Neuronal stem cell (in vitro differentiated cells): ENCODE results near the gene GON4L.

Experiments used
- DNase-seq: peaks from one replicate; pipeline ENCODE4 v3.0.0-alpha.2; 2013; ENCODE audit warnings: low spot score
- H2AFZ ChIP-seq: one replicate; pipeline ENCODE4 v1.6.1; 2013; ENCODE audit warnings: mild to moderate bottlenecking, low read length, inconsistent platforms
- H2AK5ac ChIP-seq: 2 replicates; pipeline ENCODE4 v1.6.1; 2013; ENCODE audit warnings: low read depth, mild to moderate bottlenecking, inconsistent platforms, low read length, moderate library complexity, mixed read lengths
- H2BK120ac ChIP-seq: 2 replicates; pipeline ENCODE4 v1.6.1; 2013; ENCODE audit warnings: low read depth, mild to moderate bottlenecking, inconsistent platforms, low read length, moderate library complexity, mixed read lengths
- H2BK12ac ChIP-seq: one replicate; pipeline ENCODE4 v1.6.1; 2013; ENCODE audit warnings: low read length, inconsistent platforms
- H2BK15ac ChIP-seq: 2 replicates; pipeline ENCODE4 v1.6.1; 2013; ENCODE audit warnings: mild to moderate bottlenecking, low read length, inconsistent platforms, mixed read lengths
- H2BK5ac ChIP-seq: one replicate; pipeline ENCODE4 v1.6.1; 2013; ENCODE audit warnings: inconsistent platforms, mild to moderate bottlenecking, low read length, moderate library complexity
- H3K14ac ChIP-seq: one replicate; pipeline ENCODE4 v1.6.1; 2013; ENCODE audit warnings: low read length, inconsistent platforms
- H3K18ac ChIP-seq: 2 replicates; pipeline ENCODE4 v1.6.1; 2013; ENCODE audit warnings: low read length, inconsistent platforms
- H3K23ac ChIP-seq: 2 replicates; pipeline ENCODE4 v1.6.1; 2013; ENCODE audit warnings: low read depth, mild to moderate bottlenecking, mixed read lengths, low read length, inconsistent platforms; ENCODE audit not compliant: poor library complexity
- H3K27ac ChIP-seq: replicated peaks from 3 replicates; pipeline ENCODE4 v1.5.1; 2013; ENCODE audit warnings: low read length, inconsistent platforms
- H3K27me3 ChIP-seq, 3 experiments: 2 replicates each; pipeline ENCODE4 v1.6.1; 2013; ENCODE audit warnings: low read length in 3 of 3, mild to moderate bottlenecking in 2 of 3, inconsistent platforms in 1 of 3, low read depth in 1 of 3, mixed read lengths in 1 of 3, moderate library complexity in 1 of 3; ENCODE audit not compliant: control insufficient read depth in 3 of 3, insufficient read depth in 3 of 3
- H3K36me3 ChIP-seq, 2 donors: replicated peaks in 1 of 2; 2 replicates each; pipeline ENCODE4 v1.6.1; 2013; ENCODE audit warnings: low read length in 2 of 2; ENCODE audit not compliant: control insufficient read depth in 2 of 2, insufficient read depth in 2 of 2
- H3K4ac ChIP-seq: 2 replicates; pipeline ENCODE4 v1.6.1; 2013; ENCODE audit warnings: inconsistent platforms, mild to moderate bottlenecking, low read length, moderate library complexity
- H3K4me1 ChIP-seq, 2 donors: 1 replicate in 1 of 2; 2 replicates in 1 of 2; pipeline ENCODE4 v1.6.1; 2013; ENCODE audit warnings: low read length in 2 of 2, low read depth in 1 of 2; ENCODE audit not compliant: control insufficient read depth in 2 of 2, insufficient read depth in 1 of 2
- H3K4me2 ChIP-seq: one replicate; pipeline ENCODE4 v1.6.1; 2013; ENCODE audit warnings: mild to moderate bottlenecking, low read length, inconsistent platforms; ENCODE audit not compliant: insufficient read depth, poor library complexity, severe bottlenecking
- H3K4me3 ChIP-seq, 2 donors: 2 replicates each; pipeline ENCODE4 v1.5.1; 2013; ENCODE audit warnings: low read length in 2 of 2, mild to moderate bottlenecking in 2 of 2, inconsistent platforms in 1 of 2, moderate library complexity in 1 of 2
- H3K79me1 ChIP-seq: one replicate; pipeline ENCODE4 v1.6.1; 2013; ENCODE audit warnings: low read depth, mild to moderate bottlenecking, inconsistent platforms, low read length, moderate library complexity
- H3K9ac ChIP-seq: one replicate; pipeline ENCODE4 v1.6.1; 2013; ENCODE audit warnings: mild to moderate bottlenecking, low read depth, low read length, inconsistent platforms; ENCODE audit not compliant: poor library complexity
- H3K9me3 ChIP-seq, 2 donors: replicated peaks in 1 of 2; 2 replicates each; pipeline versions ENCODE3 to v1.6.1; 2013; ENCODE audit warnings: low read length in 2 of 2, mild to moderate bottlenecking in 2 of 2, inconsistent platforms in 1 of 2, low read depth in 1 of 2, mixed read lengths in 1 of 2, moderate library complexity in 1 of 2; ENCODE audit not compliant: control insufficient read depth in 2 of 2, insufficient read depth in 1 of 2
- H4K8ac ChIP-seq: one replicate; pipeline ENCODE4 v1.6.1; 2013; ENCODE audit warnings: low read depth, mild to moderate bottlenecking, inconsistent platforms, low read length, moderate library complexity
- H4K91ac ChIP-seq: one replicate; pipeline ENCODE4 v1.6.1; 2013; ENCODE audit warnings: low read length, low read depth, mild to moderate bottlenecking, inconsistent platforms; ENCODE audit not compliant: poor library complexity
- WGBS, 2 donors: extraction: QIAGEN DNeasy Blood & Tissue Kit; methylation state at CpG; one replicate each; pipeline ENCODE4 v1.1.7; 2013; ENCODE audit warnings: missing lambda C conversion rate in 2 of 2, mixed read lengths in 1 of 2; ENCODE audit not compliant: insufficient read length in 2 of 2, insufficient replicate concordance in 1 of 2; ENCODE audit errors: extremely low coverage in 2 of 2; 5-methylcytosine and 5-hydroxymethylcytosine counted together

The GON4L gene

DNA sequence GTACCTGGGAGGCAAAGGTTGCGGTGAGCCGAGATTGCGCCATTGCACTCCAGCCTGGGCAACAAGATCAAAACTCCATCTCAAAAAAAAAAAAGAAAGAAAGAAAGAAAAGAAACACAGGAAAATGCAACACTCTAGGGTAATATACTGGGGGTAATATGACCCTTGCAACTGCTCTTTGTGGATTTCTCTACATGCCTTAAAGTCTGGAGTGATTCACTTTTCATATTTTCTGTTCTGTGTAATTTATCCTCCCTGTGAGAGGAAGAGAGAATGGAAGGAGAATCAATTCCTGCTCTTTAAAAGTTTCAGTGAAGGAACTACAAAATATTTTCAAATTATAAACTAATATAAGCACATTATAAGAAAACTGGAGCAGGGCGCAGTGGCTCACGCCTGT, 31.5 kb upstream of the GON4L start:
- H4K8ac ChIP-seq, result no peak overlapping the region
- WGBS, 2 donors, result no CpG with 5 or more reads among the region's 5 CpGs
- DNase-seq, result no peak

DNA sequence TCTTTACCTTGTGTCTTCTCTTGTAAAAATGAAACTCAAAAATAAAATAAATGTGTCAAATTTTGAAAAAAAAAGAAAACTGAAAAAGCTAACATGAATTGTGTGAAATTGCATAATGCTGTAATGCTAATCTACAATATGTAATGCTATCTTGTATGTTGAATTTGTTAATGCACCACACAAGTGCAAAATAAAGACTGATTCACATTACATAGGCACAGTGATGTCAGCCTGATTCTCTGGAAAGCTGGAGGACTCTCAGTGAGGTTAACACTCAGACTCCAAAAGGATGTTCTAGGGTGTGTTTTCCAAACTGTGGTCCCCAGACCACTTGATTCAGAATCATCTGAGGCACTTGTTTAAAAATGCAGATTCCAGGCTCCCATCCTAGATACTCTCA, 28.0 kb upstream of the GON4L start:
- H3K27ac ChIP-seq, result no peak overlapping the region
- H4K8ac ChIP-seq, result no peak overlapping the region
- H3K4me1 ChIP-seq, result peaks cover 2 to 5% of the 10 kb centered on the region in 2 donors
- no peak overlapping the region for H2BK12ac ChIP-seq
- no peak overlapping the region for H2BK5ac ChIP-seq
- H3K14ac ChIP-seq, result no peak overlapping the region
- H3K18ac ChIP-seq, result no peak overlapping the region
- no peak overlapping the region for H2AFZ ChIP-seq
- H2AK5ac ChIP-seq, result no peak overlapping the region
- H3K9ac ChIP-seq, result no peak overlapping the region
- no peak for DNase-seq
- no peaks in the 10 kb centered on the region for H3K9me3 ChIP-seq
- no peak overlapping the region for H3K4ac ChIP-seq
- no peak overlapping the region for H3K4me2 ChIP-seq
- H2BK120ac ChIP-seq, result no peak overlapping the region
- H3K27me3 ChIP-seq, result no peaks in the 10 kb centered on the region
- no peak overlapping the region for H3K4me3 ChIP-seq
- no peak overlapping the region for H4K91ac ChIP-seq
- no peak overlapping the region for H3K23ac ChIP-seq
- peaks cover 10 to 64% of the 10 kb centered on the region in 2 donors for H3K36me3 ChIP-seq
- no peak overlapping the region for H2BK15ac ChIP-seq
- H3K79me1 ChIP-seq, result no peaks in the 10 kb centered on the region

More for the DNA sequence above, 31.5 kb upstream of the GON4L start:
- no peak overlapping the region for H4K91ac ChIP-seq
- H3K9me3 ChIP-seq, result no peaks in the 10 kb centered on the region
- H3K4me1 ChIP-seq, result peaks cover 2 to 12% of the 10 kb centered on the region in 2 donors
- no peak overlapping the region for H3K14ac ChIP-seq
- no peak overlapping the region for H2BK5ac ChIP-seq
- H3K9ac ChIP-seq, result no peak overlapping the region
- no peak overlapping the region for H2AK5ac ChIP-seq
- H3K4ac ChIP-seq, result no peak overlapping the region
- no peak overlapping the region for H2AFZ ChIP-seq
- no peak overlapping the region for H2BK12ac ChIP-seq
- H3K27ac ChIP-seq, result no peak overlapping the region
- H2BK120ac ChIP-seq, result no peak overlapping the region
- no peak overlapping the region for H3K4me3 ChIP-seq
- H3K79me1 ChIP-seq, result no peaks in the 10 kb centered on the region
- no peak overlapping the region for H3K23ac ChIP-seq
- no peak overlapping the region for H3K4me2 ChIP-seq
- H3K18ac ChIP-seq, result no peak overlapping the region
- peaks cover 2 to 32% of the 10 kb centered on the region in 2 donors for H3K36me3 ChIP-seq
- no peaks in the 10 kb centered on the region for H3K27me3 ChIP-seq
- no peak overlapping the region for H2BK15ac ChIP-seq

DNA sequence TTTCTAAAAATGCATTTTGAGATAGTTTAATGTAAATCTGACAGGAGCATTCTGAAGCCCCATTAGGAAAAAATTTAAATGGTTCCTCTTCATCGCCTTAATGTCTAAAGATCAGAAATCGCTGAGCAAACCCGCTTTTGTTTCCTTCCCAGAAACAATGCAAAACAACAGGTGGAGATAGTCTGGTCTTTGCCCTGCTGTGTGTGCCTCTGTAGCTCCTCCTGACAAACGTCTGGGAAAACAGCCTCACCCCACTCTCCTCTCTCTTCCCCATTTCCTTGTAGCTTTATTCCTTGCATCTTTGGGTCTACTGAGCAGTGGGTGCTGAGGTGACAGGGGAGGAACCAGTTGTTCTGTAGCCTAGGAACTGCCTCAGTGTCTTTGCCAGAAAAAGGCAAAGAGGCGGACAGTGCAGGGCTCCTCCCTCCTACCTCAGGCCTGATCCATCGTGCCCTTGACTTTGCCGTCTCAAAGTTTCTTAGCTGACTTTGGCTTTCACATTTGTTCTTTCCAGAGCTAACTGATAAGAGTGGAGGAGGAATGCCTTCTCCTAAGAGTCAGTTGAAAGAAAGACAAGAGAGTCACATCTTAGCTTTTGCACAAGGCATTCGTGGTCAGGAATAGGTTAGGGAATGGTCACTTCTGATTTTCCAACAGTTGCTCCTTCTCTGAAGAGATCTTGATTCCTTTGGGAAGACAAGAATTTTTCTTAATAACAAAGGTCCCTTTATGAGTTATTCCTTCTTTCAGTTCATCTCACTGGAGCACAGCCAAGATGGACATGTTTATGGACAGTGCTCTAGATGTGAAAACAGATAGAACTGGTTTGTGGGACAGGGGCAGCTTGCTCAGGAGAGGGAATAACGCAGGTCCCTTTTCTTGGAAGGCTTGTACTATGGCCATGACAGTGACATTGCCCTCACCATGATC, 27.3 kb upstream of the GON4L start:
- Histone ChIP-seq H3K4ac (no peak overlapping the region), H2AK5ac (no peak overlapping the region), H3K4me1 (peaks cover 2 to 5% of the 10 kb centered on the region in 2 donors), H3K23ac (no peak overlapping the region), H3K9ac (no peak overlapping the region), H3K27ac (no peak overlapping the region), H4K8ac (no peak overlapping the region), H2BK15ac (no peak overlapping the region), H3K9me3 (no peaks in the 10 kb centered on the region), H2BK12ac (no peak overlapping the region), H3K36me3 (peaks cover 10 to 68% of the 10 kb centered on the region in 2 donors), H4K91ac (peak overlapping the region; percentile 46), H2AFZ (no peak overlapping the region), H2BK120ac (no peak overlapping the region), H3K18ac (no peak overlapping the region), H3K79me1 (no peaks in the 10 kb centered on the region), H3K27me3 (no peaks in the 10 kb centered on the region), H2BK5ac (no peak overlapping the region), H3K4me2 (no peak overlapping the region), H3K4me3 (no peak overlapping the region), H3K14ac (no peak overlapping the region)
- DNase-seq, result no peak
- WGBS, 2 donors, result no CpG with 5 or more reads among the region's 9 CpGs

DNA sequence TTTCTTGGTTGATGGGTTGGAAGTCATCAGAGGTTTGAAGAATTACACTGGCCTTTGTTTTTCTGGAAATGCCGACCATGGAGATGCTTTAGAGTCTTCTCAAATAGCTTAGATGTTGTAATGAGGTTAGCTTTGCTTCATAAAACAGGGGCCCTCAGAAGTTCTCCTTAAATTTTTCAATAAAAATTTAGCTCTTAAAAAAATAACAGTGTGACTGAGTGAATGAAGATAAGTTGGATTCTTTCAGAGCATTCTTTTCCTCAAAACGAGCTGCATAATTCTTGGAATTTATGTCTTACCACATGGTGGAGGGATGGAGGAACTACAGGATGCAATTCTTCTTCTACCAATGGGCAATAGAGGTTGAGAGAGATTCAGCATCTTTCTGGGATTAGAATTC, 25.8 kb upstream of the GON4L start:
- Histone ChIP-seq H4K8ac (no peak overlapping the region), H2BK5ac (no peak overlapping the region), H3K9ac (no peak overlapping the region), H3K79me1 (no peaks in the 10 kb centered on the region), H2BK15ac (no peak overlapping the region), H3K23ac (no peak overlapping the region), H3K9me3 (no peaks in the 10 kb centered on the region), H2BK12ac (no peak overlapping the region), H4K91ac (no peak overlapping the region), H3K4ac (no peak overlapping the region), H3K18ac (no peak overlapping the region), H3K14ac (no peak overlapping the region), H3K27me3 (no peaks in the 10 kb centered on the region), H3K36me3 (peaks cover 13 to 76% of the 10 kb centered on the region in 2 donors), H3K4me3 (no peak overlapping the region), H3K27ac (no peak overlapping the region), H2AFZ (no peak overlapping the region), H3K4me1 (peaks cover 2 to 5% of the 10 kb centered on the region in 2 donors), H3K4me2 (no peak overlapping the region), H2BK120ac (no peak overlapping the region), H2AK5ac (no peak overlapping the region)
- WGBS, 2 donors, result no CpG with 5 or more reads among the region's 2 CpGs
- no peak for DNase-seq
